ENCODE results near the gene FRMD8. TPM values are rescaled to one million over a fixed set of nuclear protein-coding genes. Genes with fewer than 3 reads are reported as not detected.

FRMD8 gene
- total and polyA plus RNA-seq, 2 of the 4 experiments (the other 2 are of a cell fraction), result 11.3 to 19.8 TPM

- BruUV-seq (replicated peaks), result no TSS peak
- Histone ChIP-seq H3K4me1 (ENCODE audit: control insufficient read depth, insufficient read depth, low read length) (peaks cover 2% of the 10 kb centered on the region), H3K27me3 (ENCODE audit: control insufficient read depth, insufficient read depth, low read length) (no peaks in the 10 kb centered on the region), H2AFZ (replicated peaks; ENCODE audit: low read length, poor library complexity) (peak overlapping the region; percentile 57), H2AK9ac (replicated peaks; ENCODE audit: low read depth, low read length, poor library complexity) (no peak overlapping the region), H3K9me1 (ENCODE audit: insufficient read depth, low read length) (peaks cover 4% of the 10 kb centered on the region; the same call in 1 of the 2 replicates), H3K36me3 (ENCODE audit: control insufficient read depth, insufficient read depth, low read length) (no peaks in the 10 kb centered on the region), H3K4ac (ENCODE audit: low read depth, low read length) (peak overlapping the region; percentile 51; the same call in 1 of the 2 replicates), H3K9me3 (ENCODE audit: control insufficient read depth, insufficient read depth, low read length) (no peaks in the 10 kb centered on the region), H3K23ac (ENCODE audit: low read depth, low read length) (no peak overlapping the region), H3K9ac (ENCODE audit: low read depth, low read length) (no peak overlapping the region), H3K18ac (ENCODE audit: low read depth, low read length) (no peak overlapping the region), H2AK5ac (ENCODE audit: low read depth, low read length) (peak overlapping the region; percentile 79; the same call in 1 of the 2 replicates), H3K4me2 (ENCODE audit: low read depth, low read length) (no peak overlapping the region), H3K56ac (ENCODE audit: extremely low read depth, insufficient read depth, low read length) (no peak overlapping the region), H4K8ac (ENCODE audit: low read depth in 2 of 2, low read length in 2 of 2) (no peak overlapping the region), H2BK15ac (ENCODE audit: low read depth, low read length) (no peak overlapping the region; the same call in 2 of the 3 replicates), H2BK5ac (ENCODE audit: low read depth, low read length, poor library complexity, severe bottlenecking) (no peak overlapping the region), H4K91ac (ENCODE audit: insufficient read depth, low read depth, low read length) (no peak overlapping the region), H4K5ac (ENCODE audit: low read depth, low read length) (no peak overlapping the region), H3K79me1 (ENCODE audit: low read depth in 1 of 2, low read length in 2 of 2) (peaks cover 0 to 27% of the 10 kb centered on the region in 2 experiments; a peak in 2 of 4 replicates), H3K14ac (replicated peaks; ENCODE audit: low read depth, low read length) (no peak overlapping the region; the same call in 1 of the 2 replicates), H3K27ac (ENCODE audit: insufficient read depth, low read length) (no peak overlapping the region), H3K4me3 (ENCODE audit: insufficient read depth, low read depth, low read length) (no peak overlapping the region), H2BK20ac (ENCODE audit: low read depth, low read length) (no peak overlapping the region), H4K20me1 (ENCODE audit: insufficient read depth, low read length) (no peaks in the 10 kb centered on the region), H2BK120ac (ENCODE audit: low read depth, low read length) (no peak overlapping the region)
- WGBS, 2 experiments (ENCODE audit: extremely low coverage in 2 of 2, insufficient read length in 1 of 2), result 96% methylated on average over 10 of the region's 14 CpGs; no CpG with 5 or more reads in 1 of the 2 experiments
- dilution Hi-C loops (cut with HindIII; ENCODE audit: low sequenced_read_pairs, unreplicated experiment) (no loop called here), in situ Hi-C loops (cut with MboI; ENCODE audit: low sequenced_read_pairs) (no loop called here), intact Hi-C loops (cut with micrococcal nuclease) (no loop called here)
- ChIA-PET CTCF (no interaction called here), POLR2A (ENCODE audit: unreplicated experiment) (interaction anchor here (0.7 kb wide), 1 partner anchor 50 kb away, joined by 3 read pairs; no protein-coding TSS in a partner anchor)
- no peak for TF ChIP-seq FOS (IDR thresholded peaks at IDR 0.05; ENCODE audit: low read depth, low read length)
- TF ChIP-seq CEBPB (IDR thresholded peaks at IDR 0.05; ENCODE audit: low read depth, low read length), result peak; percentile 63
- DNase-seq (no peak), ATAC-seq (ENCODE audit: low read depth) (no peak)
Observed at GRCh38 chr11:65373839-65374580, 12.4 kb upstream of the FRMD8 start.

Data from IMR-90 (cell line).